Stomach (tissue), 9 donors: ENCODE measurements around the gene OR14I1. TPM values are rescaled to one million over a fixed set of nuclear protein-coding genes. Genes with fewer than 3 reads are reported as not detected.
"Not testable (repeated sequence)": the region's sequence is repeated elsewhere in the genome, so short reads cannot be mapped to it uniquely, and the experiment has no call there.

Experiments
- DNase-seq, 2 donors: peaks; one replicate each; pipeline versions ENCODE4 v3.0.0 to v3.0.0-alpha.2; 2013 to 2019
- H3K27ac ChIP-seq, 5 donors: fragments of 200-600 bp in 4 of 5; sonication (generic) in 4 of 5; one replicate each; pipeline ENCODE4 v1.5.1; 2013 to 2019; ENCODE audit warnings: mild to moderate bottlenecking in 1 of 5, moderate library complexity in 1 of 5
- H3K27me3 ChIP-seq, 3 donors: fragments of 200-600 bp; sonication (generic); one replicate each; pipeline ENCODE4 v1.5.1; 2017 to 2019; ENCODE audit warnings: mixed run types in 1 of 3
- H3K36me3 ChIP-seq, 4 donors: fragments of 200-600 bp; sonication (generic); 1 replicate in 3 of 4; 2 replicates in 1 of 4; pipeline ENCODE4 v1.5.1; 2016 to 2019
- H3K4me1 ChIP-seq, 4 donors: fragments of 200-600 bp; sonication (generic); one replicate each; pipeline ENCODE4 v1.5.1; 2016 to 2019
- H3K4me3 ChIP-seq, 4 donors: fragments of 200-600 bp; sonication (generic) in 3 of 4; one replicate each; pipeline ENCODE4 v1.5.1; 2016 to 2019; ENCODE audit warnings: mild to moderate bottlenecking in 1 of 4
- H3K9me3 ChIP-seq, 4 donors: fragments of 200-600 bp; sonication (generic); one replicate each; pipeline ENCODE4 v1.5.1; 2016 to 2019
- EP300 ChIP-seq: sonication (generic); formaldehyde crosslinking; IDR thresholded peaks from one replicate; pipeline ENCODE4 v1.6.1; 2017; ENCODE audit warnings: antibody characterized with exemption
- POLR2A ChIP-seq, 4 donors: fragments of 450-650 bp; IDR thresholded peaks; one replicate each; pipeline ENCODE4 v1.6.1; 2016; ENCODE audit warnings: antibody characterized with exemption in 4 of 4, control low read depth in 2 of 4, mild to moderate bottlenecking in 1 of 4, moderate library complexity in 1 of 4
- POLR2AphosphoS5 ChIP-seq, 3 donors: sonication (generic); formaldehyde crosslinking; IDR thresholded peaks; one replicate each; pipeline ENCODE4 v1.6.1; 2016; ENCODE audit warnings: antibody characterized with exemption in 3 of 3
- WGBS, 5 donors: extraction: QIAGEN DNeasy Blood & Tissue Kit in 3 of 5; methylation state at CpG; one replicate each; pipeline versions ENCODE4 v1.1.5 to v1.1.7; 2013 to 2018; 5-methylcytosine and 5-hydroxymethylcytosine counted together
- intact Hi-C: fragments of 100-400 bp; cut with DNase I; formaldehyde crosslinking; loops from one replicate; pipeline ENCODE4 v1.15.1; 2023; ENCODE audit warnings: low total_unique reads
- polyA plus RNA-seq, 3 donors: library from polyadenylated mRNA; stranded (reverse); fragments of 200-250 nt; gene quantifications; one replicate each; pipeline ENCODE4 v1.2.3, GENCODE V29; 2013
- total RNA-seq, 5 donors: library from RNA; depleted of rRNA; stranded (reverse); fragments of >200 nt; gene quantifications; one replicate each; pipeline versions ENCODE4 v1.1.0 to v1.2.3, GENCODE V29; 2014 to 2016
- TF ChIP-seq, protein P1 (sequence below), 7 experiments: fragments of 450-650 bp in 4 of 7; fragments of 200-600 bp in 3 of 7; sonication (generic) in 3 of 7; IDR thresholded peaks; one replicate each; pipeline ENCODE4 v1.5.1; 2016 to 2019; ENCODE audit warnings: antibody characterized with exemption in 7 of 7, control low read depth in 2 of 7, mild to moderate bottlenecking in 1 of 7
- donor health status: healthy with polysubstance abuse.
- donor health status: Bipolar disorder and iron deficiency.
- donor health status: healthy.

Gene OR14I1
- total and polyA plus RNA-seq, 8 donors: not detected

DNA sequence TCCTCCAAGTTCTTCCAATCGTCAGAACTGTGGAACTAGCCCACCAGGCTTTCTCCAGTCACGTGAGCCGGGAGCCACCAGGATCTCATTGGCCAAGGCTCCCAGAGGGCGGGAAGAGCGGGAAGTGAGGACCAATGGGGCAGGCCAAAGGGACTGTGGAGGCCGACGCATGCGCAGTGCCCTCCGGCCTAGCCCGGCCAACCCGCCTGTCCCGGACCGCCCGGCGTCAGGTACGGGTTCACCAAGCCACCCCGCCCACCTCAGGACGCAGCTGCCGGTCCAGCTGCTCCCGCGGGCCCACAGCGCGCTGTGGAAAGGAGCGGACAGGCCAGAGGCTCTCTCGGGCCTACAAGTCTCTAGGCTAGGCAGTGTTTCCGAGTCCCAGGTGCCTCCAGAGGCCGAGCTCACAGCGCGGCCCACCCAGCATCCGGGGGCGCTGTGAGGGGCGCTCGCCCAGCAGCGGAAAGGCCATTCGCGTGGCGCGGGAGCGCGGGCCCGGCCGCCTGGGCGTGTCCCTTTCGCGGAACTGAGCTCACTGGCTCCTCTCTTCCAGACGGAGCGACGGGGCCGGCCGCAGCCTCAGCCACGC is 10.9 kb downstream of the OR14I1 start:
- no peak for TF ChIP-seq EP300
- Histone ChIP-seq H3K27ac (no peak overlapping the region), H3K9me3 (peaks cover 0 to 16% (median 3%) of the 10 kb centered on the region in 4 donors), H3K27me3 (peaks cover 0 to 4% (median 0%) of the 10 kb centered on the region in 3 donors), H3K4me3 (no peak overlapping the region), H3K4me1 (no peaks in the 10 kb centered on the region), H3K36me3 (no peaks in the 10 kb centered on the region)
- intact Hi-C loops: no loop called here
- WGBS, 5 donors: 75 to 81% (median 79%) methylated on average over 35 to 51 of the region's 51 CpGs
- DNase-seq: no peak

DNA sequence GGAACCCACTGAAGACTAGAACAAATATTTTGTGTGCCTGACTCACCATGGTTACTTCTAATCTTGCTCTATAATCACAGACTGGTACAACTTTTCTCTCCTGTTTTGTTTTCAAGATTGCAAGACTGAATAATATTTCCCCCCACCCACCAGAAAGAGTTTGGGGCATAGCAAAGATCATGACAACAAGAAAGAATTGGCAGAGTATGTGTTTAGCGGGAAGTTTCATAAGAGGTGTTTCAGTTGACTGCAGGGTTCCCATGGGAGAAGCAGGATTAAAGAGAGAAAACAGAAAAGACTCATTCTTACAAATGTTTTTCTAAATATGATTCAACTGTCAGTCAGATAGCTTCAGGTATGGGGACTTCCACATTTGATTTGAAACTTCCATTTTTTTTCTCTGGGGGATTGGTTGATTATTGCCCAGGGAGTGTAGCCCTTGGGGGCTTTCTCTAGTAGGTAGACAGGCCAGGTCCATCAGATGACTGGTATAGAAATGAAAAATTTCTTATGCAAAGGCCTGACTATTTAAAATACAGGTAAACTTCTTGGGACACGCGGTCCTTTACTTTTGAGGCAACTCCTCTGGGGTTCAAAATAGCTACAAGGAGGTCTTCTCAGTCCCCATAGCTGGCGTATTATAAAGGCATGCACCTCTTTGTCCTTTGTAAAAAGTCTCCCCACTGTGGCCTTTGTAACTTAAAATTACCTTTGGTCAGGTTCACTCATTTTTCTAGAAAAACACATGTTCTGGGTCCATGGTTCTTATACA is 13.9 kb downstream of the OR14I1 start:
- intact Hi-C loops: no loop called here
- Histone ChIP-seq H3K4me1 (no peaks in the 10 kb centered on the region), H3K4me3 (no peak overlapping the region), H3K9me3 (peaks cover 0 to 16% (median 3%) of the 10 kb centered on the region in 4 donors), H3K27ac (no peak overlapping the region), H3K27me3 (peaks cover 0 to 4% (median 0%) of the 10 kb centered on the region in 3 donors), H3K36me3 (no peaks in the 10 kb centered on the region)
- TF ChIP-seq EP300 (no peak), POLR2AphosphoS5 (IDR thresholded peaks at IDR 0.05) (no peak), POLR2A (IDR thresholded peaks at IDR 0.05) (no peak)
- TF ChIP-seq, protein P1, sequence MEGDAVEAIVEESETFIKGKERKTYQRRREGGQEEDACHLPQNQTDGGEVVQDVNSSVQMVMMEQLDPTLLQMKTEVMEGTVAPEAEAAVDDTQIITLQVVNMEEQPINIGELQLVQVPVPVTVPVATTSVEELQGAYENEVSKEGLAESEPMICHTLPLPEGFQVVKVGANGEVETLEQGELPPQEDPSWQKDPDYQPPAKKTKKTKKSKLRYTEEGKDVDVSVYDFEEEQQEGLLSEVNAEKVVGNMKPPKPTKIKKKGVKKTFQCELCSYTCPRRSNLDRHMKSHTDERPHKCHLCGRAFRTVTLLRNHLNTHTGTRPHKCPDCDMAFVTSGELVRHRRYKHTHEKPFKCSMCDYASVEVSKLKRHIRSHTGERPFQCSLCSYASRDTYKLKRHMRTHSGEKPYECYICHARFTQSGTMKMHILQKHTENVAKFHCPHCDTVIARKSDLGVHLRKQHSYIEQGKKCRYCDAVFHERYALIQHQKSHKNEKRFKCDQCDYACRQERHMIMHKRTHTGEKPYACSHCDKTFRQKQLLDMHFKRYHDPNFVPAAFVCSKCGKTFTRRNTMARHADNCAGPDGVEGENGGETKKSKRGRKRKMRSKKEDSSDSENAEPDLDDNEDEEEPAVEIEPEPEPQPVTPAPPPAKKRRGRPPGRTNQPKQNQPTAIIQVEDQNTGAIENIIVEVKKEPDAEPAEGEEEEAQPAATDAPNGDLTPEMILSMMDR (IDR thresholded peaks at IDR 0.05): no peak
- 80 to 90% (median 84%) methylated on average over 4 of the region's 4 CpGs for WGBS, 5 donors
- peak in 1 of 2 donors; percentile 12 for DNase-seq

DNA sequence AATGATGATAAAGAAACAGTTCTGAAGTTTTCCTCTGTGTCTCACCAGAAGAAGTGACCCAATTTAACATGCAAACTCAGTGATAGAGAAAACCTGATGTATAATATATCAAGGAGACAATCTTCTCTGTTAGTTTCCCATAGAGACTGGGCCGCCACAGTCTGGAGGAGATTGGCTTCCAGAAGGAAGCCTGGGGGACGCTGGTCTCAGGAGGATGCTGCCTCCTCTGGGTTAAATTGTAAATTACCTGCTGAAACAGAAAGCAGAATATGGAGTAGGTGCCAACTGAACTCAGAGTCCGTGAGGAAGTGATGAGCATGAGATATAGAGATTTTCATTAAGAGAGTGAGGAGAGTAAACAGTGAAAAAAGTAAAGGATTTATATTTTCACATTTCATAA is 15.8 kb downstream of the OR14I1 start:
- H3K27ac ChIP-seq: no peak overlapping the region
- WGBS, 5 donors: 12 to 28% (median 19%) methylated on average over 3 of the region's 3 CpGs
- peaks cover 0 to 15% (median 3%) of the 10 kb centered on the region in 4 donors for H3K9me3 ChIP-seq
- intact Hi-C loops: no loop called here
- H3K4me1 ChIP-seq: no peaks in the 10 kb centered on the region
- no peak for TF ChIP-seq POLR2AphosphoS5 (IDR thresholded peaks at IDR 0.05)
- TF ChIP-seq, protein P1 (IDR thresholded peaks at IDR 0.05): peak in 3 of 7 experiments; percentile 18 to 33 (median 29)
- no peak overlapping the region for H3K4me3 ChIP-seq
- peak in 1 of 2 donors; percentile 36 for DNase-seq
- H3K27me3 ChIP-seq: peaks cover 0 to under 1% (median 0%) of the 10 kb centered on the region in 3 donors
- H3K36me3 ChIP-seq: no peaks in the 10 kb centered on the region

DNA sequence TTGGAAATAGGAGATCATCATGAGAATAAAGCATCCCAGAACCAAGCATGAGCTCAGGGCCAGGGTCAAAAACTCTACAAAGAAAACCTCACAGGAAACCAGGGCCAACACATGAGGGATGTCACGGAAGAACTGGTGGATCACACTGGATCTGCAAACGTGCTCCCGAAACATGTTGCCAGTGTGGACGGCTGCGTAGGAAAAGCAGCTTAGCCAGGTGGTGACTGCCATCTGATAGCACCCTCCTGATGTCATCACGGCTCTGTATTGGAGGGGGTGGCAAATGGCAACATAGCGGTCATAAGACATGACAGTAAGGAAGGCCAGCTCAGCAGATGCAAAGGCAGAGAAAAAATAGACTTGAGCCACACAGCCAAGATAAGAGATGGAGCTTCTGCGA is 20.9 kb downstream of the OR14I1 start:
- 82 to 91% (median 89%) methylated on average over 8 of the region's 8 CpGs for WGBS, 5 donors
- Histone ChIP-seq H3K4me3 (no peak overlapping the region), H3K27me3 (no peaks in the 10 kb centered on the region), H3K27ac (no peak overlapping the region), H3K9me3 (no peaks in the 10 kb centered on the region), H3K36me3 (no peaks in the 10 kb centered on the region), H3K4me1 (no peaks in the 10 kb centered on the region)
- intact Hi-C loops: no loop called here
- TF ChIP-seq EP300 (no peak), POLR2AphosphoS5 (IDR thresholded peaks at IDR 0.05) (no peak)
- TF ChIP-seq, protein P1 (IDR thresholded peaks at IDR 0.05): no peak
- no peak for DNase-seq

DNA sequence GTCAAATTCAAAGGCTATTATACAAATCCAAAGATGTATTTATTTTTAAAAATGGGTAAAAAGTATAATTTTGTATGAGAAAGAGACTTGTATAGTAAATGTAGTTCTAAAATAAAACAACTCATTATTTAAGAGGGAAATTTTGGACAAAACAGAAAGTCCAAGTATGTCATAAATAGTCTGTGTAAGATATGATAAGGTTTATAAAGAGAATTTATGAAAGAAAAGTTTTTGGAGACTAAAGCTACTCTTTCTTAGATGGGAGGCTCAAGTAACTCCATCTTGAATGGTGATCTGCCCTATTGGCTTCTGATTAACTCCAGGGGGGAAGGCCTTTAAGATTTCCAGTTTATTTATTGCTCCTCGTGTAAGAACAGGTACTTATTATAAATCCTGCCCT is 32.6 kb downstream of the OR14I1 start:
- 64 to 76% (median 71%) methylated on average over 1 of the region's 1 CpG for WGBS, 5 donors
- Histone ChIP-seq H3K36me3 (no peaks in the 10 kb centered on the region), H3K4me1 (no peaks in the 10 kb centered on the region), H3K9me3 (peaks cover 0 to 16% (median 2%) of the 10 kb centered on the region in 4 donors), H3K27ac (no peak overlapping the region), H3K27me3 (peaks cover 0 to 10% (median 0%) of the 10 kb centered on the region in 3 donors), H3K4me3 (no peak overlapping the region)
- intact Hi-C loops: no loop called here
- no peak for DNase-seq
- TF ChIP-seq EP300 (no peak), POLR2A (IDR thresholded peaks at IDR 0.05) (no peak), POLR2AphosphoS5 (IDR thresholded peaks at IDR 0.05) (no peak)
- TF ChIP-seq, protein P1 (IDR thresholded peaks at IDR 0.05): no peak

DNA sequence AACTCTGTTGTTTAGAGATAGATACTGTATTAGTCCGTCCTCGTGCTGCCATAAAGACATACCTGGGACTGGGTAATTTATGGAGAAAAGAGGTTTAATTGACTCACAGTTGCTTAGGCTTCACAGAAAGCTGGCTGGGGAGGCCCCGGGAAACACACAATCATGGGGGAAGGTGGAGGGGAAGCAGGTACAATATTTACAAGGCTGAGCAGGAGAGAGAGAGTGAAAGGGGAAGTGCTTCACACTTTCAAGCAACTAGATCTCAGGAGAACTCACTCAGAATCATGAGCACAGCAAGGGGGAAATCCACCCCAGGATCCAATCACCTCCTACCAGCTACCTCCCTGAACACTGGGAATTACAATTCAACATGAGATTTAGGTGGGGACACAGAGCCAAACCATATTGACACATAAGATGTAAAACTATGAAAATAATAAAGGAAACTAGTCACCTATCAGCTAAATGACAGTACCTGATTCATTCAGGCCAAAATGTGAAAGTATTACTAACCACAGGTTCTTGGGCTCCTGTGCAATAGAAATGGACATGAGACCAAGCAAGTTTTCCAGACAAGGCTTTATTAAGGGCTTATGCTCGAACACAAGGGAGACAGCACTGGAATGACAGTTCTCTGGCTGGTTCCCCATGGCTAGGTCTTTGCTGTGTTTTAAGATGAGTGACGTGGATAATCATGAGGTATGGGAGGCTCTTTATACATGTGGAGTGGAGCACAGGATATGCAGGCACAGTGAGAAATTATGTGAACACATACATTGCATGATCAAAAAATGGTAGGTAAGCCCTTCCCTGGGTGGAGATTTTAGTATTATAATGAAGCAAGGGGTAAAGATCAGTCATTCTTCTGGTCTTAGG is 38.9 kb downstream of the OR14I1 start:
- H3K27me3 ChIP-seq, H3K4me1 ChIP-seq, H3K36me3 ChIP-seq, H3K9me3 ChIP-seq, DNase-seq, intact Hi-C loops, H3K4me3 ChIP-seq, H3K27ac ChIP-seq: not testable (repeated sequence)
- WGBS, 5 donors: 68 to 75% (median 70%) methylated on average over 5 of the region's 5 CpGs
